Measurements from ENCODE around the gene SPIRE2. TPM values are rescaled to one million over a fixed set of nuclear protein-coding genes. Genes with fewer than 3 reads are reported as not detected.

The SPIRE2 gene
- total and polyA plus RNA-seq, 2 of the 13 experiments (the other 11 are each of a cell fraction or from before 2014, with no cell fraction given), result 13.3 to 37.5 TPM

- peak overlapping the region; percentile 98 for H3K27ac ChIP-seq (ENCODE audit: extremely low read length, insufficient read depth, low read length)
- ATAC-seq, result peak; percentile 95
- peak; percentile 99 for DNase-seq (ENCODE audit: low spot score)
- TF ChIP-seq MTA3 (CRISPR knock-in tag; IDR thresholded peaks at IDR 0.05) (no peak), ZBTB40 (IDR thresholded peaks at IDR 0.05) (no peak), ZBTB40 (CRISPR knock-in tag; IDR thresholded peaks at IDR 0.05) (peak; percentile 88), ZNF121 (CRISPR knock-in tag; IDR thresholded peaks at IDR 0.05) (peak; percentile 92), BRD4 (CRISPR knock-in tag; IDR thresholded peaks at IDR 0.05) (peak; percentile 67; the same call in 1 of the 2 replicates), ZNF432 (CRISPR knock-in tag; IDR thresholded peaks at IDR 0.05; ENCODE audit: borderline replicate concordance) (no peak), ZNF598 (CRISPR knock-in tag; IDR thresholded peaks at IDR 0.05; ENCODE audit: borderline replicate concordance) (peak; percentile 64; the same call in 1 of the 2 replicates), ZNF737 (CRISPR knock-in tag; IDR thresholded peaks at IDR 0.05; ENCODE audit: borderline replicate concordance) (no peak), HDAC1 (CRISPR knock-in tag; IDR thresholded peaks at IDR 0.05) (peak; percentile 96), TOE1 (CRISPR knock-in tag; IDR thresholded peaks at IDR 0.05) (peak; percentile 75; the same call in 1 of the 2 replicates), TRAFD1 (CRISPR knock-in tag; IDR thresholded peaks at IDR 0.05; ENCODE audit: borderline replicate concordance) (peak; percentile 95; the same call in 1 of the 2 replicates), FLYWCH1 (CRISPR knock-in tag; IDR thresholded peaks at IDR 0.05) (peak; percentile 86; the same call in 1 of the 2 replicates)
Measured at GRCh38 chr16:89822188-89823086, 5.8 kb upstream of the SPIRE2 start.

More at GRCh38 chr16:89822188-89823086, 5.8 kb upstream of the SPIRE2 start:
- intact Hi-C loops (cut with micrococcal nuclease; ENCODE audit: unreplicated experiment) (loop anchor here (2.0 to 10.0 kb wide), 2 partner anchors 14 to 118 kb away; partner anchors contain the start of gene SPATA2L), in situ Hi-C loops (cut with HindIII; ENCODE audit: extremely low pct_ligation_motif_present, low pct_unique_long_range_greater_than_20kb) (no loop called here)
- TSS peak; percentile 92 for BruUV-seq (replicated peaks)
- Histone ChIP-seq H3K4me1 (ENCODE audit: insufficient read depth, low read length) (peaks cover 92% of the 10 kb centered on the region), H3K9me3 (ENCODE audit: low read length) (no peaks in the 10 kb centered on the region), H3K4me2 (ENCODE audit: low read depth, low read length) (peak overlapping the region; percentile 98), H3K36me3 (replicated peaks in 1 of 2; ENCODE audit: control insufficient read depth in 1 of 2, insufficient read depth in 2 of 2, low read length in 2 of 2) (no peaks in the 10 kb centered on the region), H3K4me3 (replicated peaks in 1 of 3; ENCODE audit: insufficient read depth in 1 of 3, low read depth in 2 of 3, low read length in 3 of 3) (peak overlapping the region; percentile 43 to 73 (median 67); a peak in 5 of 6 replicates), H3K27me3 (ENCODE audit: control insufficient read depth in 1 of 2, insufficient read depth in 2 of 2, low read length in 2 of 2) (no peaks in the 10 kb centered on the region), H2AFZ (ENCODE audit: low read length) (no peak overlapping the region), H4K20me1 (ENCODE audit: insufficient read depth, low read length) (no peaks in the 10 kb centered on the region), H3K79me2 (ENCODE audit: insufficient read depth, low read length) (peaks cover 40% of the 10 kb centered on the region), H3K9ac (ENCODE audit: insufficient read depth, low read depth, low read length) (peak overlapping the region; percentile 91)
- ChIA-PET CTCF (ENCODE audit: low intra/inter-chr PET ratio, low total read pairs) (no interaction called here), POLR2A (interaction anchor here (0.6 to 4.4 kb wide), 15 partner anchors 8 to 199 kb away, joined by 3 to 111 read pairs (median 5); partner anchors contain the start of genes MC1R, TCF25 and TUBB3)
- 5% methylated on average over 19 of the region's 19 CpGs for WGBS (ENCODE audit: low lambda C conversion rate)
- FAIRE-seq, result peak; percentile 98

All from HepG2 (cell line).